GM18909 (cell line): ENCODE results near the gene SYNGAP1.
"Not testable (repeated sequence)": the region's sequence is repeated elsewhere in the genome, so short reads cannot be mapped to it uniquely, and the experiment has no call there.

Source experiments
- ATAC-seq: cut with Tn5 transposase; IDR thresholded peaks from one replicate; pipeline ENCODE4 v1.9.1; 2021; ENCODE audit warnings: mild to moderate bottlenecking; ENCODE audit not compliant: unreplicated experiment, poor library complexity

SYNGAP1 gene

DNA sequence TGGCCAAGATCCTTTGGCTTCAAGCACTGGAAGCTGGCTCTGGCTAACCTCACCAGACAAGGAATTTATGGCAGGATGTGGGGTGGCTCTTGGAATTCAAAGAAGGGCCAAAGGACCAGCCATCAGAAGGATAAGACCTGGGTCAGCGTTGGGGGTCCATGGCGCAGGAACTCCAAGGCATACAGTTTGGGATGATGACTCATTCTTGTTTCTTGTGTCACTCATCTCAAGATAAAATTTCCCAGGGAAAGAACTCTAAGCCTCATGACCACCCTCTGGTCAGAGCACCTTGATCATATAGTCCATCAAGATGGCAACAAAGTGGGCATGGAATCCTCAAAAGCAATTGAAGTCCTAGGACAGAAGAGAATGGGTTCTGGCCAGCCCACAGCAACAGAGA, 39.4 kb downstream of the SYNGAP1 start:
- ATAC-seq = no peak

DNA sequence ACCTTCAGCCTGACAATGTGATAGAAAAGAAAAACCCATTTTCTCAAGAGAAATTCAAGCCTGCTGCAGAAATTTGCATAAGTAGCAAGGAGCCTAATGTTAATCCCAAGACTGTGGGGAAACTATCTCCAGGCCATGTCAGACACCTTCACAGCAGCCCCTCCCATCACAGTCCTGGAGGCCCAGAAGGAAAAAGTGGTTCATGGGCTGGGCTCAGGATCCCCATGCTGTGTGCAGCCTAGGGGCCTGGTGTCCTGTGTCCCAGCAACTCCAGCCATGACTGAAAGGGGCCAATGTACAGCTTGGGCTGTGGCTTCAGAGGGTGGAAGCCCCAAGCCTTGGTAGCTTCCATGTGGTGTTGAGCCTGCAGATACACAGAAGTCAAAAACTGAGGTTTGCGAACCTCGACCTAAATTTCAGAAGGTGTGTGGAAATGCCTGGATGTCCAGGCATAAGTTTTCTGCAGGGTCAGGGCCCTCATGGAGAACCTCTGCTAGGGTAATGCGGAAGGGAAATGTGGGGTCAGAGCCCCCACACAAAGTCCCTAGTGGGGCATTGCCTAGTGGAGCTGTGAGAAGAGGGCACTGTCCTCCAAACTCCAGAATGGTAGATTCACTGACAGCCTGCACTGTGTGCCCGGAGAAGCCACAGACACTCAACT, 46.3 kb downstream of the SYNGAP1 start:
- ATAC-seq = no peak

DNA sequence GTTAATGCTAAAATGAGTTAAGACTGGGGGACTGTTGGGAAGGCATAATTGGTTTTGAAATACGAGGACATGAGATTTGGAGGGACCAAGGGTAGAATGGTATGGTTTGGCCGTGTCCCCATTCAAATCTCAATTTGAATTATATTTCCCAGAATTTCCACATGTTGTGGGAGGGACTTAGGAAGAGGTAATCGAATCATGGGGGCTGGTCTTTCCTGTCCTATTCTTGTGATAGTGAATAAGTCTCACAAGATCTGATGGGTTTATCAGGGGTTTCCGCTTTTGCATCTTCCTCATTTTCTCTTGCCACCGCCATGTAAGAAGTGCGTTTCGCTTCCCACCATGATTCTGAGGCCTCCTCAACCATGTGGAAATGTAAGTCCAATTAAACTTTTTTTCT, 47.2 kb downstream of the SYNGAP1 start:
- ATAC-seq = no peak

- ATAC-seq = no peak
These were observed 49.8 kb downstream of the SYNGAP1 start for GRCh38 chr6:33469661-33470060.

DNA sequence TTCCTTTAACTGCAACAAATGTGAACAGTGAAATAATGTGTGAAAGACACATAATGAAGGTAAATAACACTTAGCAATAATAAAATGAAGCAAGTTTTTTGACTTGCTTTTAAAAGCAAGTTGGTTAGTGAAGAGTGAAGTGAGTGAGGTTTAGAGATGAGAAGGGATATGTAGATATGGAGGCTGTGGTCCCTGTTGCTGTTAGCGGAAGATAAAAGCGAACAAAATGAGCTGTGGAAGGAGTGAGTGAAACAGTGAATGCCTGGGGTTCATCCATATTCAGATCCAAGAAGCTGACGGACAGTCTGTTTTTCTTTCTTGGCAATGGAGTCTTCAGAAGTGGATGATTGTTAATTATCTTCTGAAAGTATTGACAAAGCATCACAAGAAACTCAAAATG, 58.0 kb downstream of the SYNGAP1 start:
- no peak for ATAC-seq

GRCh38 chr6:33481192-33481591, 61.3 kb downstream of the SYNGAP1 start:
- ATAC-seq = no peak

- not testable (repeated sequence) for ATAC-seq
These were observed 62.8 kb downstream of the SYNGAP1 start for GRCh38 chr6:33482620-33483019.

DNA sequence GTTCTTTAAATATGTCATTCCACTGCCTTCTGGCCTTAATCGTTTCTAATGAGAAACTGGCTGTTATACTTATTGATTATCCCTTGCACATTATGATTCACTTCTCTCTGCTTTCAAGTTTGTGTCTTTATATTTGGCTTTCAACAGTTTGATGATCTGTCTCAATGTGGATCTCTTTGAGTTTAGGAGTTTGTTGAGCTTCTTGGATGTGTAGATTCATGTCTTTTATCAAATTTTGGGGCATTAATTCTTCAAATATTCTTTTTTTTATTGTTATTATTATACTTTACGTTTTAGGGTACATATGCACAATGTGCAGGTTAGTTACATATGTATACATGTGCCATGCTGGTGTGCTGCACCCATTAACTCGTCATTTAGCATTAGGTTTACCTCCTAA, 63.8 kb downstream of the SYNGAP1 start:
- no peak for ATAC-seq

GRCh38 chr6:33484673-33485262, 64.9 kb downstream of the SYNGAP1 start:
- not testable (repeated sequence) for ATAC-seq

DNA sequence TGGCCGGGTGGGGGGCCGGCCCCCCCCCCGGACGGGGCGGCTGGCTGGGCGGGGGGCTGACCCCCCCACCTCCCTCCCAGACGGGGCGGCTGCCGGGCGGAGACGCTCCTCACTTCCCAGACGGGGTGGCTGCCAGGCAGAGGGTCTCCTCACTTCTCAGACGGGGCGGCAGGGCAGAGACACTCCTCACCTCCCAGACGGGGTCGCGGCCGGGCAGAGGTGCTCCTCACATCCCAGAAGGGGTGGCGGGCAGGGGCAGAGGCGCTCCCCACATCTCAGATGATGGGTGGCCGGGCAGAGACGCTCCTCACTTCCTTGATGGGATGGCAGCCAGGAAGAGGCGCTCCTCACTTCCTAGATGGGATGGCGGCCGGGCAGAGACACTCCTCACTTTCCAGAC, 65.8 kb downstream of the SYNGAP1 start:
- ATAC-seq = not testable (repeated sequence)

GRCh38 chr6:33488339-33488738, 68.5 kb downstream of the SYNGAP1 start:
- no peak for ATAC-seq

- no peak for ATAC-seq
These were observed 70.3 kb downstream of the SYNGAP1 start for GRCh38 chr6:33490198-33490597.

- ATAC-seq = no peak
These were observed 70.8 kb downstream of the SYNGAP1 start for GRCh38 chr6:33490621-33491020.

DNA sequence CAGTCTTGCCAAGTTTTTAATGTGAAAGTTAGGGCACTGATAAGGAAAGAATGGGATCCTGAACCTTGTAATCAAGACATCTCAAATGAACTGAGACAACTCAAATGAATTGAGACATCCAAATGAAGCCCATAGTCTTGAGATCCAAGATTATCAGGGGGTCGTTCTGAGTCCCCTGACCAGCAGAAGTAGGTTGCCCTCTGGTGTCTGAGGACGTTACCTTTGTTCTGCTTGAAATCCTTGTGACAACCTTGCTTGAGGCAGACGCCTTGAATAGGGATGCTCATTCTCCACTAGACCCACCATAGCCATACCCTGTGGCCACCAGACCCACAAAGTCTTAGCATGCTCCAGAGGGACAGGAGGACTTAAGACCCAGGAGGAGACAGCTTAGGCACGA, 72.2 kb downstream of the SYNGAP1 start:
- no peak for ATAC-seq

DNA sequence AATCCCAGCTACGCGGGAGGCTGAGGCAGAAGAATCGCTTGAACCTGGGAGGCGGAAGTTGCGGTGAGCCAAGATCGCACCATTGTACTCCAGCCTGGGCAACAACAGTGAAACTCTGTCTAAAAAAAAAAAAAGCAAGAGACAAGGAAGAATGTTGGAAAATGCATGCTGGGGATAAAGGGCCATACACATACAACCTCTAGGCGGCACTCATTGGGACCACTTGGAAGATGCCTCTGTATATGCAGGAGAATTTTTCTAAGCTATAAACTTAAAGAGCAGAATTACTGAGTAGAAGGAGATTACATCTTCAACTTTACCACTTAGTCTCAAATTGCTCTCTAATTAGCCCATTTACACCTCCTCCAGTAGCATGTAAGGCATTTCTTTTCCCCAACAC, 77.3 kb downstream of the SYNGAP1 start:
- ATAC-seq = no peak

DNA sequence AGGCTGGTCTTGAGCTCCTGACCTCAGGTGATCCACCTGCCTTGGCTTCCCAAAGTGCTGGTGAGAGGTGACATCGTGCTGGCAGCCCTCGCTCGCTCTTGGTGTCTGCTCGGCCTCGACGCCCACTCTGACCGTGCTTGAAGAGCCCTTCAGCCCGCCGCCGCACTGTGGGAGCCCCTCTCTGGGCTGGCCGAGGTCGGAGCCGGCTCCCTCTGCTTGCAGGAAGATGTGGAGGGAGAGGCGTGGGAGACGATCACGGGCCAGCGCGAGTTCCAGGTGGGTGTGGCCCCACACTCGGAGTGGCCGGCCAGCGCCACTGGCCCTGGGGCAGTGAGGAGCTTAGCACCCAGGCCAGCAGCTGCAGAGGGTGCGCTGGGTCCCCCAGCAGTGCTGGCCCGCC, 82.6 kb downstream of the SYNGAP1 start:
- no peak for ATAC-seq

- no peak for ATAC-seq
These were observed 84.6 kb downstream of the SYNGAP1 start for GRCh38 chr6:33504486-33504885.
